ENCODE data around the gene GSTA1.

Gene GSTA1

GRCh38 chr6:52746213-52746612 lies 57.4 kb downstream of the GSTA1 start:
- no peak overlapping the region for H3K4me3 ChIP-seq (ENCODE audit: low read depth, low read length)
- no peak for DNase-seq (ENCODE audit: low read depth)
- TF ChIP-seq POLR2A (IDR thresholded peaks at IDR 0.05; ENCODE audit: extremely low read depth, insufficient read length) = no peak
- TF ChIP-seq CTCF (IDR thresholded peaks at IDR 0.05; ENCODE audit: low read depth, low read length) = no peak
- no peak for TF ChIP-seq MAX (IDR thresholded peaks at IDR 0.05; ENCODE audit: low read depth, low read length)
- TF ChIP-seq MYC (IDR thresholded peaks at IDR 0.05; ENCODE audit: low read depth, low read length) = no peak

- no peak for TF ChIP-seq MAX (IDR thresholded peaks at IDR 0.05; ENCODE audit: low read depth, low read length)
- no peak for TF ChIP-seq MYC (IDR thresholded peaks at IDR 0.05; ENCODE audit: low read depth, low read length)
- TF ChIP-seq POLR2A (IDR thresholded peaks at IDR 0.05; ENCODE audit: extremely low read depth, insufficient read length) = no peak
- no peak for TF ChIP-seq CTCF (IDR thresholded peaks at IDR 0.05; ENCODE audit: low read depth, low read length)
Observed at GRCh38 chr6:52745764-52746201, 57.8 kb downstream of the GSTA1 start.

GRCh38 chr6:52741872-52742271 lies 61.7 kb downstream of the GSTA1 start:
- no peak for TF ChIP-seq MYC (IDR thresholded peaks at IDR 0.05; ENCODE audit: low read depth, low read length)
- no peak for TF ChIP-seq POLR2A (IDR thresholded peaks at IDR 0.05; ENCODE audit: extremely low read depth, insufficient read length)
- no peak for TF ChIP-seq MAX (IDR thresholded peaks at IDR 0.05; ENCODE audit: low read depth, low read length)
- TF ChIP-seq CTCF (IDR thresholded peaks at IDR 0.05; ENCODE audit: low read depth, low read length) = no peak
- no peak overlapping the region for H3K4me3 ChIP-seq (ENCODE audit: low read depth, low read length)
- DNase-seq (ENCODE audit: low read depth) = no peak

More at GRCh38 chr6:52745764-52746201, 57.8 kb downstream of the GSTA1 start:
- no peak for DNase-seq (ENCODE audit: low read depth)
- no peak overlapping the region for H3K4me3 ChIP-seq (ENCODE audit: low read depth, low read length)

All from NB4 (cell line).